HG03060 (cell line): Measurements from ENCODE around the gene ZFAND6.
"Not testable (repeated sequence)": the region's sequence is repeated elsewhere in the genome, so short reads cannot be mapped to it uniquely, and the experiment has no call there.

Experiments
- ATAC-seq: cut with Tn5 transposase; IDR thresholded peaks from one replicate; pipeline ENCODE4 v1.9.1; 2021; ENCODE audit warnings: low read depth, moderate number of reproducible peaks; ENCODE audit not compliant: unreplicated experiment

Gene ZFAND6

GRCh38 chr15:80058851-80059785, at the start of gene ZFAND6:
Gene ZFAND6, plus strand, starts transcription at chr15:80059676. Its CDS starts 60,669 bp downstream, at chr15:80120345.
- peak; percentile 41 for ATAC-seq

DNA sequence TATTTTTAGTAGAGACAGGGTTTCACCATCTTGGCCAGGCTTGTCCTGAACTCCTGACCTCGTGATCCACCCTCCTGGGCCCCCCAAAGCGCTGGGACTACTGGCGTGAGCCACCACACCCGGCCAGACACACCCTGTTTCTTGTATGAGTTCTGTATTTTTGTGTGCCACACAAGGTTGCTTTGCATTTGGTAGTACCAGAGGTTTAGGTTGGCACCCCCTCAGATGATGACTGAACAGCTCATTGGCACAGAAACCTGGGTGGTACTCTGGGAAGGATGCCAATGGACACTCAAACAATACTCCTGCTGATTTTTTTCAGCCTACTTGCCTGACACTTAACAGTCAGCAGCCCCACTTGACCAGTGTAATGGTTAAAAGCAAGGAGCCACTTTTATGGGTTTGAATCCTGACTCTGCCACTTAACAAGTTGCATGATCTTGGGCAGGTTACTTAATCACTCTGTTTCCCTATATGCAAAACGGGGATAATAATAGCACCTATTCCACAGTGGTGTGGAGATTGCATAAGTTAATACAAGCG, 49.3 kb upstream of the ZFAND6 start:
- no peak for ATAC-seq

GRCh38 chr15:80011041-80011523, 48.4 kb upstream of the ZFAND6 start:
- ATAC-seq = peak; percentile 33

DNA sequence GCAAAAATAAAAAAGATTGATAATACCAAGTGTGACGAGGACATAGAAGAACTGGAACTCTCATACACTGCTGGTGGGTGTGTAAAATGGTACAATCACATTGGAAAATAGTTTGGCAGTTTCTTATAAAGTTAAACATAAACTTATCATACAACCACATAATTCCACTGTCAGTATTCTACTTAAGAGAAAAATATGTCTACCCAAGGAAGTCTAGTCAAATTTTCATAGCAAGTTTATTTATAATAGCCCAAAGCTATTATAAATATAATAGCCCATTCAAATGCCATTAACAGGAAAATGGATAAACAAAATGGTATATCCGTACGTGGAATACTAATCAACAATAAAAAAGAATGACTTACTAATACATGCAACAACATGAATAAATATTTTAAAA, 47.9 kb upstream of the ZFAND6 start:
- no peak for ATAC-seq

DNA sequence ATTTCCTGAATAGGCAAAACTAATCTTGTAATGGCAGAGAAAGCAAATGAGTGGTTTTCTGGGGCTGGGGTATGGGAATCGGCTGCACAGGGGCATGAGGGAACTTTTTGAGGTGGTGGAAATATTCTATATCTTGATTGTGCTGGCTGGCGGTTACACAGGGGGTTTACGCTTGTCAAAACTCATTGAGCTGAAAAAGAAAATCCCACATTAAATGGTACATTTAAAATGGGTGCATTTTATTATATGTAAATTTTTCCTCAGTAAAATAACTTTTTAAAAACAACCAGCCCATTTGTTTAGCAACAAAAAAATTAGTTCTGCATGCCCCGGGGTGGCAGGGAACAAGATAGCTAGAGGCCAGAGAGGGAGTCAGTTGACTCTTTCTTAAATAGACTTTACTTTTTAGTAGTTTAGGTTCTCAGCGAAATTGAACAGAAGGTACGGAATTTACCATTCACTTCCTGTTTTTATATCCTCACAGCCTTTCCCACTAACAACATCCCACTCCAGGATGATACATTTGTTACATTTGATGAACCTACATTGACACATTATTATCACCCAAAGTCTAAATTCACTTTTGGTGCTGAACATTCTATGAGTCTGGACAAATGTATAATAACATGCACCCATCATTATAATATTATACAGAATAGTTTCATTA, 47.3 kb upstream of the ZFAND6 start:
- no peak for ATAC-seq

DNA sequence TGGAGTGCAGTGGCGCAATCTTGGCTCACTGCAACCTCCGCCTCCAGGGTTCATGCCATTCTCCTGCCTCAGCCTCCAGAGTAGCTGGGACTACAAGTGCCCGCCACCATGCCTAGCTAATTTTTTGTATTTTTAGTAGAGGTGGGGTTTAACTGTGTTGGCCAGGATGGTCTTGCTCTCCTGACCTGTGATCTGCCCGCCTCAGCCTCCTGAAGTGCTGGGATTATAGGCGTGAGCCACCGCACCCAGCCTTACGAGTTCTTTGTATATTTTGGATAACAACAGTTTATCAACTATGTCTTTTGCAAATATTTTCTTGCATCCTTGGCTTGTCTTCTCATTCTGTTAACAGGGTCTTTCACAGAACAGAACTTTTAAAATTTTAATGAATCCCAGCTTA, 45.3 kb upstream of the ZFAND6 start:
- not testable (repeated sequence) for ATAC-seq

- ATAC-seq = no peak
These were observed 44.3 kb upstream of the ZFAND6 start for GRCh38 chr15:80015156-80015555.

DNA sequence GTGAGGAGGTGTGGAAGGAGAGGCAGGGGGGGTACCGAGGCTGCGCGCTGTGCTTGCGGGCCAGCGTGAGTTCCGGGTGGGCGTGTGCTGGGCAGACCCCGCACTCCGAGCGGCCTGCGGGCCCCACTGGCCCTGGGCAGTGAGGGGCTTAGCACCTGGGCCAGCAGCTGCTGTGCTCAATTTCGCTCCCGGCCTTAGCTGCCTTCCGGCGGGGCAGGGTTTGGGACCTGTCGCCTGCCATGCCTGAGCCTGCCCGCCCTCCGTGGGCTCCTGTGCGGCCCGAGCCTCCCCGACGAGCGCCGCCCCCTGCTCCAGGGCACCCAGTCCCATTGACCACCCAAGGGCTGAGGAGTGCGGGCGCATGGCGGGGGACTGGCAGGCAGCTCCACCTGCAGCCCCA, 43.0 kb upstream of the ZFAND6 start:
- ATAC-seq = not testable (repeated sequence)

- ATAC-seq = not testable (repeated sequence)
These were observed 42.3 kb upstream of the ZFAND6 start for GRCh38 chr15:80017139-80017538.

GRCh38 chr15:80019168-80019745, 40.2 kb upstream of the ZFAND6 start:
- no peak for ATAC-seq

GRCh38 chr15:80020149-80020548, 39.3 kb upstream of the ZFAND6 start:
- not testable (repeated sequence) for ATAC-seq

DNA sequence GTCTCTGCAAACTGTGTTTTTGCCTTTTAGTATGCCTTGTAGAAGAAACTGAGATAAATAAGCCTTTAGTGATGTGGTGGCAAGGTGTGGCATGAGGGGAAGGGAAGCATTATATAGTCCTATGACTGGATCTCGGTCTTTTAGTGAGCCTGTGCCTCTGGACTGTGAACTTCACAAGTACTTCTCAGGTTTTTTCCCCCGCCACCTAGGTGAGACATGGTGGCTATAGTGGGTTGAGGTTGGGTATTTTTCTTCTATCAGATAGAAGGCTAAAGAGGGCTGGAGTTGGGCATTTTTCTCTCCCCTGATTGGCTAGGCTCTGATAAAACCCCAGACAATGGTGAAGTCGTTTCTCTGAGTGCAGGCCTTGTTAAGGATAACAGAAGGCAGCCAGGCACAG, 38.7 kb upstream of the ZFAND6 start:
- ATAC-seq = no peak

DNA sequence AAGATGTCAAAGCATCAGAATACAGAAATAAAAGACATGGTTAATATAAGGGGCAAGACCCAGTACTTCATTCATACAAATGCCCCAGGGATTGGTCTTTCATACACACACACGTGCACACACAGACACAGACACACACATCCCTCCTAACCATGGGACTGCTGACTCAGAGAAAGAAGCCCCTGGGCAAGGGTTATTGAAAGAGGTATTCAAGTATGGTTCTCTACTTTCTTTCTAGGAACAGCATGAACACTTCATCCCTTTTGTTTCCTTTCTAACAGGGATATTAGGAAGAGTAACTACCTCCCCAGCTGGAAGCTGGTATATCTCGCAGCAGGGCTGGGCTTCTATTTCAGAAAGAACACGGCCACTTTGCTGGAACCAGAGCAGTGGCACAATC, 33.2 kb upstream of the ZFAND6 start:
- ATAC-seq = no peak

DNA sequence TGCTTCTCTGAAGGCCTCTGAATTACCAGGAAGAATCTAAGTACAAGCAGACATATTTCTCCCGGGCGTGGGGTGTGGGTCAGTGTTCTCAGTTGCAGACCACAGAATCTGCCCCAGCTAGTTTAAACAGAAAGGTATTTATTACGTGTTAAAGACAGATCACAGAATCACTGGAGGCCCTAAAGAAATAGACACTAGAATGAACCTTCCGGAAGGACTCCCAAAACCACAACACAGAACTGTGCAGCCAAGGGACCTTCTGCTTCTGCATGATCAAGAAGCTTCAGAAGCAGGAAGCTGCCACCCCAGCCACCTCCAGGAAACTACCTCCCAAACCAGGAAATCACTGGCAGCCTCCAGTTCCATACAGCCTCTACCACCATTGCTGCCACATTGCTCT, 32.7 kb upstream of the ZFAND6 start:
- ATAC-seq = no peak

DNA sequence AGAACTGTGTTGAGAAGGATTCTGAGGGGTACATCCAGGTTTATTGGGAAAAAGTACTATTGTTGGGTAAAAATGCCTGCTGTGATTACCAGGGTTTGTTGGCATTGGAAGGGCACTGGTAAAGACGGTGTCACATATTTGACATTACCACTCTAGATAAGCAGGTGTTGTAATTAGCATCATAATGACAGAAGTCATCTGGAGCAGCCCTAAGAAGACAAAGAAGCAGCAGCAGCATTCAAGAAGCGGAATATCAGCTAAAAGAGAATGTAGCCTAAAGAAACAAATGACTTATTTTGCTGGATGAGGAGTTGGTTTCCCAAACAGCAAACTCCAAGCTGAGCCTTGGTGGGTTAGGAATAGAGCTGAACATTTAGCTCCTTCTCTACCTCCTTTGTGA, 30.5 kb upstream of the ZFAND6 start:
- ATAC-seq = no peak

GRCh38 chr15:80031841-80032240, 27.6 kb upstream of the ZFAND6 start:
- ATAC-seq = no peak

- ATAC-seq = no peak
These were observed 24.8 kb upstream of the ZFAND6 start for GRCh38 chr15:80034629-80035028.

DNA sequence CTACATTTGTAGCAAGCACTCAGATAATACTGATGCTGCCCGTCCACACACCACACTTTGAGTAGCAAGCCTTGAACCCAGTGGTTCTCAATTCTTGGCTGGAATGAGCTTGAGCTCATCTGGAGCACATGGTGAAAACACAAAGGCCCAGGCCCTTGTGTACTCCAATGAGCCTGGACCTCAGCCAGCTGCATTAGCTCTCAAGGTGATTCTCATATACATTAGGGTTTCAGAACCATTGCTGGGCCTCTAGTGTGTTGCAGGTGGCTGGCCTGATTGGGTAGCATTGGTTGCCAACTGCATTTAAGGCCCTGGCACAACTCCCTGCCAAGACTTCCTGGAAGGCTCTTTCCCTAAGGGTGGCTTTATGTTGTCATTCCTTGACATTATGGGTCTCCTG, 23.4 kb upstream of the ZFAND6 start:
- no peak for ATAC-seq

- ATAC-seq = no peak
These were observed 17.8 kb upstream of the ZFAND6 start for GRCh38 chr15:80041494-80042253.

- no peak for ATAC-seq
These were observed 16.9 kb upstream of the ZFAND6 start for GRCh38 chr15:80042568-80042967.
